SK-N-SH treated with all-trans-retinoic acid at 6 μM for 48 hours (cell line): ENCODE results near the gene ERBB2.
A peak's percentile ranks its signal among the peaks of the same experiment; 100 is the strongest.

ENCODE experiments used
- ATAC-seq: fragments of 200-7000 bp; cut with Tn5 transposase; 3 replicates; pipeline ENCODE4 v1.9.1; 2020; ENCODE audit warnings: mild to moderate bottlenecking, moderate library complexity
- ARNTL ChIP-seq: fragments of 450-650 bp; formaldehyde crosslinking; IDR thresholded peaks from 2 replicates; pipeline ENCODE4 v1.5.0; 2020; ENCODE audit warnings: low read depth, mild to moderate bottlenecking, moderate library complexity, borderline replicate concordance
- BACH2 ChIP-seq: fragments of 250-450 bp; sonication (Bioruptor Pico); IDR thresholded peaks from 2 replicates; pipeline ENCODE4 v1.9.0; 2021; ENCODE audit warnings: mild to moderate bottlenecking, borderline replicate concordance
- CSDC2 ChIP-seq: fragments of 250-450 bp; sonication (Bioruptor Pico); IDR thresholded peaks from 2 replicates; pipeline ENCODE4 v1.5.0; 2020; ENCODE audit warnings: mild to moderate bottlenecking, moderate library complexity
- CSRNP3 ChIP-seq: fragments of 250-450 bp; sonication (Bioruptor Pico); IDR thresholded peaks from 2 replicates; pipeline ENCODE4 v1.5.1; 2021; ENCODE audit warnings: mild to moderate bottlenecking, moderate library complexity
- ISL1 ChIP-seq: fragments of 250-450 bp; sonication (Bioruptor Pico); IDR thresholded peaks from 2 replicates; pipeline ENCODE4 v2.1.2; 2022; ENCODE audit warnings: mild to moderate bottlenecking, moderate library complexity
- OSR1 ChIP-seq: fragments of 250-450 bp; sonication (Bioruptor Pico); IDR thresholded peaks from 2 replicates; pipeline ENCODE4 v1.8.0; 2022; ENCODE audit warnings: moderate library complexity, mild to moderate bottlenecking, inconsistent platforms
- POU6F1 ChIP-seq: fragments of 250-450 bp; sonication (Bioruptor Pico); IDR thresholded peaks from 2 replicates; pipeline ENCODE4 v1.8.0; 2021; ENCODE audit warnings: low read depth, mild to moderate bottlenecking, moderate library complexity, borderline replicate concordance
- RARB ChIP-seq: fragments of 250-450 bp; sonication (Bioruptor Pico); IDR thresholded peaks from 2 replicates; pipeline ENCODE4 v1.8.0; 2021; ENCODE audit warnings: mild to moderate bottlenecking, moderate library complexity
- SNAI2 ChIP-seq: fragments of 250-450 bp; sonication (Bioruptor Pico); IDR thresholded peaks from 2 replicates; pipeline ENCODE4 v1.5.0; 2020; ENCODE audit warnings: mild to moderate bottlenecking, moderate library complexity
- TOX ChIP-seq: fragments of 250-450 bp; sonication (Bioruptor Pico); IDR thresholded peaks from 2 replicates; pipeline ENCODE4 v1.8.0; 2021; ENCODE audit warnings: mild to moderate bottlenecking, moderate library complexity, borderline replicate concordance
- TSHZ2 ChIP-seq: fragments of 250-450 bp; sonication (Bioruptor Pico); IDR thresholded peaks from 2 replicates; pipeline ENCODE4 v1.5.0; 2020; ENCODE audit warnings: mild to moderate bottlenecking, moderate library complexity
- ZC3H10 ChIP-seq: fragments of 250-450 bp; sonication (Bioruptor Pico); IDR thresholded peaks from 2 replicates; pipeline ENCODE4 v1.5.1; 2021; ENCODE audit warnings: mild to moderate bottlenecking, moderate library complexity
- ZFP3 ChIP-seq: fragments of 250-450 bp; sonication (Bioruptor Pico); IDR thresholded peaks from 2 replicates; pipeline ENCODE4 v1.5.0; 2020; ENCODE audit warnings: mild to moderate bottlenecking, moderate library complexity
- ZFP30 ChIP-seq: fragments of 450-650 bp; formaldehyde crosslinking; IDR thresholded peaks from 2 replicates; pipeline ENCODE4 v1.5.0; 2022; ENCODE audit warnings: mild to moderate bottlenecking, moderate library complexity
- ZNF565 ChIP-seq: fragments of 450-650 bp; formaldehyde crosslinking; conservative IDR thresholded peaks from 2 replicates; pipeline ENCODE4 v1.5.0; 2020; ENCODE audit warnings: low read depth, mild to moderate bottlenecking, moderate library complexity
- ZNF70 ChIP-seq: fragments of 450-650 bp; formaldehyde crosslinking; IDR thresholded peaks from 2 replicates; pipeline ENCODE4 v1.5.0; 2020; ENCODE audit warnings: mild to moderate bottlenecking, moderate library complexity
- ZNF8 ChIP-seq: fragments of 450-650 bp; formaldehyde crosslinking; IDR thresholded peaks from 2 replicates; pipeline ENCODE4 v1.5.0; 2020; ENCODE audit warnings: mild to moderate bottlenecking, moderate library complexity

ERBB2 gene

GRCh38 chr17:39687546-39688474 lies 12.1 kb upstream of the ERBB2 start, which contains the start of gene PGAP3:
TSS of gene PGAP3 (minus strand) at chr17:39688057. CDS start at chr17:39688014, 43 bp downstream.
- ATAC-seq: peak; percentile 97
- TF ChIP-seq TSHZ2 (CRISPR knock-in tag): peak; percentile 63; the same call in 1 of the 2 replicates
- 0 out of 2 replicates have a peak, but pooled peaks have one; percentile 66 for TF ChIP-seq SNAI2
- TF ChIP-seq ISL1: peak; percentile 14; the same call in 1 of the 2 replicates
- 0 out of 2 replicates have a peak, but pooled peaks have one; percentile 20 for TF ChIP-seq ZFP3
- TF ChIP-seq TOX: 0 out of 2 replicates have a peak, but pooled peaks have one; percentile 12
- no peak for TF ChIP-seq BACH2 (CRISPR knock-in tag)
- peak; percentile 66; the same call in 1 of the 2 replicates for TF ChIP-seq CSDC2
- no peak for TF ChIP-seq ZNF565

- ATAC-seq: no peak
- no peak for TF ChIP-seq POU6F1 (CRISPR knock-in tag)
- no peak for TF ChIP-seq TOX
- no peak for TF ChIP-seq CSDC2
- no peak for TF ChIP-seq ZFP30 (CRISPR knock-in tag)
- no peak for TF ChIP-seq OSR1 (CRISPR knock-in tag)
- no peak for TF ChIP-seq BACH2 (CRISPR knock-in tag)
- no peak for TF ChIP-seq ZNF8 (CRISPR knock-in tag)
These were observed 11.4 kb upstream of the ERBB2 start for GRCh38 chr17:39688475-39688835.

- no peak for TF ChIP-seq CSRNP3 (CRISPR knock-in tag)
- no peak for ATAC-seq
These were observed 10.9 kb upstream of the ERBB2 start for GRCh38 chr17:39688945-39689344.

GRCh38 chr17:39694593-39694992 lies 5.3 kb upstream of the ERBB2 start:
- no peak for ATAC-seq
- TF ChIP-seq ZFP30 (CRISPR knock-in tag) (no peak), TSHZ2 (CRISPR knock-in tag) (no peak), ZNF70 (CRISPR knock-in tag) (no peak), ZNF565 (no peak), RARB (CRISPR knock-in tag) (no peak)

- TF ChIP-seq RARB (CRISPR knock-in tag) (no peak), ZFP30 (CRISPR knock-in tag) (no peak), TOX (no peak), ARNTL (CRISPR knock-in tag) (no peak), OSR1 (CRISPR knock-in tag) (no peak), TSHZ2 (CRISPR knock-in tag) (no peak), ZC3H10 (CRISPR knock-in tag) (no peak), CSDC2 (no peak), ZNF8 (CRISPR knock-in tag) (no peak), ZFP3 (no peak), BACH2 (CRISPR knock-in tag) (no peak)
- no peak for ATAC-seq
These were observed 4.8 kb upstream of the ERBB2 start for GRCh38 chr17:39695089-39695474.
